HK-2 (cell line): ENCODE results near the gene SDCCAG8.

Experiments
- DNase-seq: peaks from one replicate; pipeline ENCODE4 v3.0.0-alpha.2; 2018; ENCODE audit not compliant: unreplicated experiment

Gene SDCCAG8

GRCh38 chr1:243483071-243483771 is 227.4 kb downstream of the SDCCAG8 start:
- no peak for DNase-seq

- DNase-seq: no peak
These were observed 228.1 kb downstream of the SDCCAG8 start for GRCh38 chr1:243483952-243484351.

- DNase-seq: no peak
These were observed 231.3 kb downstream of the SDCCAG8 start for GRCh38 chr1:243487036-243487648.

GRCh38 chr1:243487649-243488227 is 231.9 kb downstream of the SDCCAG8 start:
- no peak for DNase-seq

- DNase-seq: no peak
These were observed 232.8 kb downstream of the SDCCAG8 start for GRCh38 chr1:243488459-243489157.

- DNase-seq: no peak
These were observed 233.3 kb downstream of the SDCCAG8 start for GRCh38 chr1:243489158-243489527.

GRCh38 chr1:243489681-243490546 is 234.1 kb downstream of the SDCCAG8 start:
- DNase-seq: no peak

GRCh38 chr1:243490748-243491686 is 235.2 kb downstream of the SDCCAG8 start:
- DNase-seq: no peak

GRCh38 chr1:243493156-243494129 is 237.6 kb downstream of the SDCCAG8 start:
- no peak for DNase-seq

GRCh38 chr1:243494741-243495431 is 239.0 kb downstream of the SDCCAG8 start:
- DNase-seq: no peak

GRCh38 chr1:243495442-243496186 is 239.8 kb downstream of the SDCCAG8 start:
- no peak for DNase-seq

GRCh38 chr1:243496187-243496646 is 240.4 kb downstream of the SDCCAG8 start:
- no peak for DNase-seq

- DNase-seq: no peak
These were observed 241.0 kb downstream of the SDCCAG8 start for GRCh38 chr1:243496806-243497205.

GRCh38 chr1:243497939-243498681 is 242.3 kb downstream of the SDCCAG8 start:
- no peak for DNase-seq

- no peak for DNase-seq
These were observed 243.4 kb downstream of the SDCCAG8 start for GRCh38 chr1:243499248-243499647.

- DNase-seq: no peak
These were observed 243.9 kb downstream of the SDCCAG8 start for GRCh38 chr1:243499711-243500110.

- no peak for DNase-seq
These were observed 244.7 kb downstream of the SDCCAG8 start for GRCh38 chr1:243500512-243500911.
